Heart left ventricle (tissue), 13 donors: Measurements from ENCODE around the gene OR8G5.

Experiments
- CTCF ChIP-seq, 12 donors: fragments of 200-600 bp; sonication (generic) in 4 of 12; IDR thresholded peaks; one replicate each; pipeline versions ENCODE4 v1.5.0 to v1.8.0; 2018 to 2022; ENCODE audit warnings: antibody characterized with exemption in 12 of 12, mild to moderate bottlenecking in 5 of 12
- POLR2A ChIP-seq, 2 donors: fragments of 450-650 bp; IDR thresholded peaks; one replicate each; pipeline ENCODE4 v1.6.1; 2017; ENCODE audit warnings: antibody characterized with exemption in 2 of 2, mild to moderate bottlenecking in 2 of 2, moderate library complexity in 2 of 2
- donor health status: ischemic (EF 13 %, LVEDD 7.1; RV severe dilation, severe dysfunction).
- donor health status: DM: no; HTN: yes; CAD: no.
- donor health status: DM: no; HTN: no; CAD: no.
- donor health status: ischemic (EF 25% LVEDD 6.9; RV normal size, moderate dysfunction).
- donor health status: ischemic (EF 25% LVEDD 5.7; RV mildly dilated, moderate dysfunction).
- donor health status: ischemic (EF 35%, LVEDD 5.7; RV mildly dilated, moderate dysfunction).
- donor health status: nonischemic (EF 11% LVEDD 7.7; RV severe dilation, severe dysfunction).
- donor health status: DM: yes; HTN: yes; CAD: no.
- donor health status: PGD.
- donor health status: ischemic (EF 29% LVEDD 5.4; RV normal size, mild dysfunction).
- donor health status: nonischemic (EF 23%, LVEDD 6.1; RV moderate dilation, normal function).

GRCh38 chr11:124313131-124313530 lies 57.0 kb downstream of the OR8G5 start:
- TF ChIP-seq CTCF (IDR thresholded peaks at IDR 0.05) (no peak), POLR2A (IDR thresholded peaks at IDR 0.05) (no peak)
